HepG2 (cell line): ENCODE data around the gene RIOK2. TPM values are rescaled to one million over a fixed set of nuclear protein-coding genes. Genes with fewer than 3 reads are reported as not detected.

Source experiments
- ATAC-seq: fragments of 200-7000 bp; cut with Tn5 transposase; 3 replicates; pipeline ENCODE4 v1.9.1; 2020; ENCODE audit warnings: mild to moderate bottlenecking, moderate library complexity
- BruUV-seq: library from RNA; stranded (reverse); fragments of 400-500 nt; replicated peaks from 2 replicates; lab custom pipeline; 2021; lab: Mats Ljungman, UMichigan
- CTCF ChIA-PET: fragments of 300-600 bp; formaldehyde crosslinking; extraction: SDS; loops from one replicate; lab custom pipeline; 2021; ENCODE audit warnings: low total read pairs, inconsistent platforms, low intra/inter-chr PET ratio; lab: Yijun Ruan, JAX
- POLR2A ChIA-PET: fragments of 350-600 bp; sonication (Branson Sonifier 250); formaldehyde crosslinking; loops from one replicate; lab custom pipeline; 2020; ENCODE audit warnings: antibody characterized with exemption, inconsistent platforms; lab: Yijun Ruan, JAX
- DNase-seq: peaks from one replicate; pipeline ENCODE4 v3.0.0-alpha.2; 2015; ENCODE audit warnings: low spot score
- FAIRE-seq: peaks from 3 replicates; lab custom pipeline; 2011; peaks lifted over from hg19 to GRCh38; lab: Jason Lieb, UNC
- H2AFZ ChIP-seq: one replicate; pipeline ENCODE4 v1.6.1; 2011; ENCODE audit warnings: low read length, inconsistent platforms
- H3K27ac ChIP-seq: fragments of 300-600 bp; 3 replicates; pipeline ENCODE4 v1.8.0; 2011; ENCODE audit warnings: mixed run types, mild to moderate bottlenecking, mixed read lengths, low read length, inconsistent platforms; ENCODE audit not compliant: insufficient read depth; ENCODE audit errors: extremely low read length
- H3K27me3 ChIP-seq, 2 experiments: fragments of 200-600 bp in 1 of 2; 2 replicates in 1 of 2; 3 replicates in 1 of 2; pipeline versions ENCODE4 v1.6.0 to v1.8.0; 2011; ENCODE audit warnings: low read length in 2 of 2, mild to moderate bottlenecking in 2 of 2, moderate library complexity in 2 of 2, inconsistent platforms in 1 of 2; ENCODE audit not compliant: insufficient read depth in 2 of 2, control insufficient read depth in 1 of 2
- H3K36me3 ChIP-seq, 2 experiments: fragments of 200-600 bp in 1 of 2; replicated peaks in 1 of 2; 2 replicates in 1 of 2; 3 replicates in 1 of 2; pipeline versions ENCODE4 v1.5.1 to v1.8.0; 2011; ENCODE audit warnings: low read length in 2 of 2, inconsistent platforms in 1 of 2; ENCODE audit not compliant: insufficient read depth in 2 of 2, control insufficient read depth in 1 of 2
- H3K4me1 ChIP-seq: 2 replicates; pipeline ENCODE4 v1.5.1; 2012; ENCODE audit warnings: low read length, inconsistent platforms; ENCODE audit not compliant: insufficient read depth
- H3K4me2 ChIP-seq: 2 replicates; pipeline ENCODE4 v1.6.0; 2011; ENCODE audit warnings: low read depth, low read length, inconsistent platforms
- H3K4me3 ChIP-seq, 3 experiments: fragments of 200-600 bp in 1 of 3; sonication (generic), shearing (Covaris generic) in 1 of 3; replicated peaks in 1 of 3; 2 replicates each; pipeline ENCODE4 v1.5.1; 2011 to 2016; ENCODE audit warnings: low read length in 3 of 3, inconsistent platforms in 2 of 3, low read depth in 2 of 3, mild to moderate bottlenecking in 2 of 3, control low read depth in 1 of 3, mixed read lengths in 1 of 3; ENCODE audit not compliant: insufficient read depth in 1 of 3
- H3K79me2 ChIP-seq: one replicate; pipeline ENCODE4 v1.6.1; 2011; ENCODE audit warnings: low read length, inconsistent platforms; ENCODE audit not compliant: insufficient read depth
- H3K9ac ChIP-seq: 2 replicates; pipeline ENCODE4 v1.6.0; 2011; ENCODE audit warnings: mild to moderate bottlenecking, low read depth, low read length, inconsistent platforms; ENCODE audit not compliant: insufficient read depth
- H3K9me3 ChIP-seq: 2 replicates; pipeline ENCODE4 v1.5.1; 2012; ENCODE audit warnings: mild to moderate bottlenecking, low read length
- H4K20me1 ChIP-seq: 2 replicates; pipeline ENCODE4 v1.6.0; 2011; ENCODE audit warnings: inconsistent platforms, mild to moderate bottlenecking, low read length, moderate library complexity; ENCODE audit not compliant: insufficient read depth
- FOXA3 ChIP-seq: IDR thresholded peaks from 2 replicates; pipeline ENCODE4 v1.6.1; 2016; ENCODE audit warnings: missing genetic modification reagents, missing compliant biosample characterization
- GFI1 ChIP-seq: sonication (generic); formaldehyde crosslinking; IDR thresholded peaks from 2 replicates; pipeline ENCODE4 v1.5.0; 2020; ENCODE audit warnings: missing genetic modification reagents, mild to moderate bottlenecking, borderline replicate concordance
- MYPOP ChIP-seq: sonication (generic); formaldehyde crosslinking; IDR thresholded peaks from 2 replicates; pipeline ENCODE4 v1.8.1; 2023; ENCODE audit warnings: mild to moderate bottlenecking, moderate library complexity, missing genetic modification reagents
- NR2F2 ChIP-seq: IDR thresholded peaks from 2 replicates; pipeline ENCODE4 v1.6.1; 2012; ENCODE audit warnings: low read depth, inconsistent platforms, borderline replicate concordance
- NRL ChIP-seq: sonication (generic); formaldehyde crosslinking; IDR thresholded peaks from 2 replicates; pipeline ENCODE4 v1.5.0; 2020; ENCODE audit warnings: missing genetic modification reagents, mild to moderate bottlenecking, moderate library complexity, borderline replicate concordance
- PCBP2 ChIP-seq: fragments of 200-400 bp; formaldehyde crosslinking; optimal IDR thresholded peaks from 2 replicates; pipeline ENCODE3; 2018; ENCODE audit warnings: low read length, low read depth; ENCODE audit not compliant: poor library complexity, severe bottlenecking
- POLR2A ChIP-seq, 2 experiments: IDR thresholded peaks; 2 replicates each; pipeline ENCODE4 v1.6.1; 2011; ENCODE audit warnings: low read depth in 2 of 2, low read length in 2 of 2, mild to moderate bottlenecking in 1 of 2, moderate library complexity in 1 of 2; ENCODE audit not compliant: insufficient read depth in 1 of 2
- SOX13 ChIP-seq, 3 experiments: fragments of 450-650 bp in 1 of 3; sonication (generic) in 1 of 3; formaldehyde crosslinking in 1 of 3; IDR thresholded peaks in 2 of 3; conservative IDR thresholded peaks in 1 of 3; 2 replicates each; pipeline versions ENCODE4 v1.5.0 to v1.6.1; 2016 to 2020; ENCODE audit warnings: antibody characterized with exemption in 1 of 3, mild to moderate bottlenecking in 1 of 3, missing compliant biosample characterization in 1 of 3, missing genetic modification reagents in 1 of 3, moderate library complexity in 1 of 3
- TBX2 ChIP-seq: sonication (generic); formaldehyde crosslinking; IDR thresholded peaks from 2 replicates; pipeline ENCODE4 v1.5.0; 2020; ENCODE audit warnings: missing genetic modification reagents, mild to moderate bottlenecking, borderline replicate concordance
- TBX3 ChIP-seq: fragments of 450-650 bp; IDR thresholded peaks from 2 replicates; pipeline ENCODE4 v1.6.1; 2017; ENCODE audit warnings: antibody characterized with exemption, mild to moderate bottlenecking, inconsistent platforms, borderline replicate concordance
- ZBTB3 ChIP-seq: sonication (generic); formaldehyde crosslinking; IDR thresholded peaks from 2 replicates; pipeline ENCODE4 v1.4.0; 2020; ENCODE audit warnings: low read depth, mild to moderate bottlenecking, moderate library complexity, missing genetic modification reagents, borderline replicate concordance
- ZFP36L1 ChIP-seq: sonication (generic); formaldehyde crosslinking; IDR thresholded peaks from 2 replicates; pipeline ENCODE4 v1.8.0; 2022; ENCODE audit warnings: mild to moderate bottlenecking, missing genetic modification reagents, moderate library complexity
- ZFP37 ChIP-seq: sonication (generic); formaldehyde crosslinking; IDR thresholded peaks from 2 replicates; pipeline ENCODE4 v1.4.0; 2020; ENCODE audit warnings: missing genetic modification reagents, borderline replicate concordance
- ZKSCAN8 ChIP-seq: IDR thresholded peaks from 2 replicates; pipeline ENCODE4 v1.6.1; 2016; ENCODE audit warnings: borderline replicate concordance, missing genetic modification reagents, missing compliant biosample characterization
- ZNF280D ChIP-seq: sonication (generic); formaldehyde crosslinking; IDR thresholded peaks from 2 replicates; pipeline ENCODE4 v1.5.1; 2020; ENCODE audit warnings: mild to moderate bottlenecking, missing genetic modification reagents
- ZNF441 ChIP-seq: sonication (generic); formaldehyde crosslinking; IDR thresholded peaks from 2 replicates; pipeline ENCODE4 v1.7.0; 2021; ENCODE audit warnings: missing genetic modification reagents, borderline replicate concordance
- in situ Hi-C: cut with HindIII; loops from 2 replicates; pipeline ENCODE4 v1.10.0; 2017; ENCODE audit warnings: low pct_unique_long_range_greater_than_20kb; ENCODE audit not compliant: extremely low pct_ligation_motif_present
- intact Hi-C: fragments of 100-400 bp; cut with micrococcal nuclease; formaldehyde crosslinking; loops from one replicate; pipeline ENCODE4 v1.10.0; 2022; ENCODE audit not compliant: unreplicated experiment
- polyA plus RNA-seq, 8 experiments: library from polyadenylated mRNA; depleted of rRNA in 3 of 8; stranded (reverse) in 7 of 8; unstranded in 1 of 8; fragments of >200 nt; fragmentation: Illumina TruSeq in 4 of 8; extraction: Trizol in 4 of 8; gene quantifications; 2 replicates each; pipeline versions ENCODE4 v1.2.1 to v1.2.3, GENCODE V29; 2011 to 2016; ENCODE audit warnings: low read depth in 4 of 8, missing spikeins in 1 of 8, mixed read lengths in 1 of 8; ENCODE audit not compliant: insufficient read depth in 1 of 8
- total RNA-seq, 5 experiments: library from RNA; depleted of rRNA; stranded (reverse); fragments of >200 nt; fragmentation: Illumina TruSeq; extraction: Trizol; gene quantifications; 2 replicates each; pipeline ENCODE4 v1.2.3, GENCODE V29; 2016; ENCODE audit warnings: low read depth in 1 of 5
- TF ChIP-seq, protein P1 (sequence below): sonication (generic); formaldehyde crosslinking; IDR thresholded peaks from 2 replicates; pipeline ENCODE4 v1.5.0; 2020; ENCODE audit warnings: missing genetic modification reagents, mild to moderate bottlenecking, borderline replicate concordance
- TF ChIP-seq, protein P2 (sequence below): sonication (generic); formaldehyde crosslinking; IDR thresholded peaks from 2 replicates; pipeline ENCODE4 v1.8.1; 2023; ENCODE audit warnings: mild to moderate bottlenecking, missing genetic modification reagents

The RIOK2 gene
- total and polyA plus RNA-seq, 2 of the 13 experiments (the other 11 are each of a cell fraction or from before 2014, with no cell fraction given), result 8.1 to 46.6 TPM

- H3K4me1 ChIP-seq, result peaks cover 7% of the 10 kb centered on the region; the same call in 1 of the 2 replicates
- in situ Hi-C loops, result loop anchor here (5.0 to 25.0 kb wide), 3 partner anchors 290 to 553 kb away; partner anchors contain the start of gene ERAP2
- ATAC-seq, result no peak
- ChIA-PET CTCF (no interaction called here), POLR2A (interaction anchor here (0.6 kb wide), 1 partner anchor 412 kb away, joined by 3 read pairs; no protein-coding TSS in a partner anchor)
- no TSS peak for BruUV-seq
- H3K4me3 ChIP-seq, result no peak overlapping the region
- FAIRE-seq, result no peak
- H3K9ac ChIP-seq, result no peak overlapping the region
- no peak overlapping the region for H2AFZ ChIP-seq
- no peak overlapping the region for H3K4me2 ChIP-seq
- H3K9me3 ChIP-seq, result no peaks in the 10 kb centered on the region
- H4K20me1 ChIP-seq, result no peaks in the 10 kb centered on the region
- no peak for DNase-seq
- no peaks in the 10 kb centered on the region for H3K79me2 ChIP-seq
- H3K27ac ChIP-seq, result no peak overlapping the region
- no peaks in the 10 kb centered on the region for H3K27me3 ChIP-seq
- intact Hi-C loops, result loop anchor here (5.0 kb wide), 1 partner anchor 1182 kb away; no protein-coding TSS in a partner anchor
- peaks cover 4 to 36% of the 10 kb centered on the region in 2 experiments for H3K36me3 ChIP-seq
- TF ChIP-seq ZKSCAN8 (CRISPR knock-in tag) (no peak), ZNF280D (CRISPR knock-in tag) (no peak), TBX3 (no peak), MYPOP (CRISPR knock-in tag) (no peak), SOX13 (IDR thresholded peaks at IDR 0.05) (no peak), SOX13 (CRISPR knock-in tag; conservative IDR thresholded peaks at IDR 0.05 in 1 of 2, IDR thresholded peaks at IDR 0.05 in 1 of 2) (no peak), ZFP36L1 (no peak), ZNF441 (CRISPR knock-in tag) (no peak), ZBTB3 (CRISPR knock-in tag) (no peak), PCBP2 (no peak), FOXA3 (CRISPR knock-in tag) (no peak), GFI1 (no peak), POLR2A (IDR thresholded peaks at IDR 0.05; ENCODE audit: insufficient read depth in 1 of 2, low read depth in 2 of 2, low read length in 2 of 2) (no peak), NR2F2 (no peak), ZFP37 (no peak), TBX2 (CRISPR knock-in tag) (no peak), NRL (no peak)
- TF ChIP-seq, protein P1, sequence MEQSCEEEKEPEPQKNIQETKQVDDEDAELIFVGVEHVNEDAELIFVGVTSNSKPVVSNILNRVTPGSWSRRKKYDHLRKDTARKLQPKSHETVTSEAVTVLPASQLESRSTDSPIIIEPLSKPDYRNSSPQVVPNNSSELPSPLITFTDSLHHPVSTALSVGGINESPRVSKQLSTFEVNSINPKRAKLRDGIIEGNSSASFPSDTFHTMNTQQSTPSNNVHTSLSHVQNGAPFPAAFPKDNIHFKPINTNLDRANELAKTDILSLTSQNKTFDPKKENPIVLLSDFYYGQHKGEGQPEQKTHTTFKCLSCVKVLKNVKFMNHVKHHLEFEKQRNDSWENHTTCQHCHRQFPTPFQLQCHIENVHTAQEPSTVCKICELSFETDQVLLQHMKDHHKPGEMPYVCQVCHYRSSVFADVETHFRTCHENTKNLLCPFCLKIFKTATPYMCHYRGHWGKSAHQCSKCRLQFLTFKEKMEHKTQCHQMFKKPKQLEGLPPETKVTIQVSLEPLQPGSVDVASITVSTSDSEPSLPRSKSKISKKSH (CRISPR knock-in tag), result no peak
- TF ChIP-seq, protein P2, sequence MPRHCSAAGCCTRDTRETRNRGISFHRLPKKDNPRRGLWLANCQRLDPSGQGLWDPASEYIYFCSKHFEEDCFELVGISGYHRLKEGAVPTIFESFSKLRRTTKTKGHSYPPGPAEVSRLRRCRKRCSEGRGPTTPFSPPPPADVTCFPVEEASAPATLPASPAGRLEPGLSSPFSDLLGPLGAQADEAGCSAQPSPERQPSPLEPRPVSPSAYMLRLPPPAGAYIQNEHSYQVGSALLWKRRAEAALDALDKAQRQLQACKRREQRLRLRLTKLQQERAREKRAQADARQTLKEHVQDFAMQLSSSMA (CRISPR knock-in tag), result no peak
These were observed 18.2 kb downstream of the RIOK2 start for GRCh38 chr5:97164846-97165245.
